Skin of body (tissue), 2 donors: ENCODE results near the gene CIT. TPM values are rescaled to one million over a fixed set of nuclear protein-coding genes. Genes with fewer than 3 reads are reported as not detected.
"Not testable (repeated sequence)": the region's sequence is repeated elsewhere in the genome, so short reads cannot be mapped to it uniquely, and the experiment has no call there.

ENCODE experiments used
- DNase-seq: peaks from one replicate; lab custom pipeline; 2025; lab: John Stamatoyannopoulos, UW
- total RNA-seq: library from RNA; depleted of rRNA; stranded (reverse); fragments of >200 nt; gene quantifications from one replicate; pipeline ENCODE4 v1.2.3, GENCODE V29; 2014

Gene CIT
- 10.7 TPM for total RNA-seq

GRCh38 chr12:119876761-119877638, at the start of gene CIT:
Gene CIT (minus strand): TSS chr12:119877320. CDS start chr12:119876168, 1,152 bp downstream.
- DNase-seq, result peak; percentile 92

- DNase-seq, result no peak
Measured at GRCh38 chr12:119925269-119925668, 48.1 kb upstream of the CIT start.

GRCh38 chr12:119920064-119920463, 42.9 kb upstream of the CIT start:
- DNase-seq, result no peak

GRCh38 chr12:119915894-119916510, 38.9 kb upstream of the CIT start:
- DNase-seq, result no peak

- DNase-seq, result no peak
Measured at GRCh38 chr12:119914666-119915065, 37.5 kb upstream of the CIT start.

- DNase-seq, result peak; percentile 28
Measured at GRCh38 chr12:119913536-119914330, 36.6 kb upstream of the CIT start.

GRCh38 chr12:119911182-119911581, 34.1 kb upstream of the CIT start:
- no peak for DNase-seq

GRCh38 chr12:119910586-119910985, 33.5 kb upstream of the CIT start:
- DNase-seq, result no peak

- no peak for DNase-seq
Measured at GRCh38 chr12:119902084-119902509, 25.0 kb upstream of the CIT start.

- no peak for DNase-seq
Measured at GRCh38 chr12:119901670-119902069, 24.6 kb upstream of the CIT start.

- no peak for DNase-seq
Measured at GRCh38 chr12:119894916-119895315, 17.8 kb upstream of the CIT start.

- DNase-seq, result not testable (repeated sequence)
Measured at GRCh38 chr12:119892611-119893010, 15.5 kb upstream of the CIT start.

GRCh38 chr12:119885549-119885948, 8.4 kb upstream of the CIT start:
- no peak for DNase-seq

GRCh38 chr12:119883791-119884190, 6.7 kb upstream of the CIT start:
- not testable (repeated sequence) for DNase-seq

GRCh38 chr12:119883237-119883636, 6.1 kb upstream of the CIT start:
- DNase-seq, result no peak

GRCh38 chr12:119877639-119877948, 474 bp upstream of the CIT start:
- no peak for DNase-seq

GRCh38 chr12:119870457-119870856, 6.7 kb downstream of the CIT start:
- no peak for DNase-seq

- DNase-seq, result peak; percentile 42
Measured at GRCh38 chr12:119869720-119870119, 7.4 kb downstream of the CIT start.

- DNase-seq, result peak; percentile 38
Measured at GRCh38 chr12:119868992-119869391, 8.1 kb downstream of the CIT start.

- DNase-seq, result peak; percentile 26
Measured at GRCh38 chr12:119864591-119864990, 12.5 kb downstream of the CIT start.

GRCh38 chr12:119859241-119859640, 17.9 kb downstream of the CIT start:
- no peak for DNase-seq

- no peak for DNase-seq
Measured at GRCh38 chr12:119857041-119857591, 20.0 kb downstream of the CIT start.
